ENCODE results near the gene EFNA5. TPM values are rescaled to one million over a fixed set of nuclear protein-coding genes. Genes with fewer than 3 reads are reported as not detected.

Gene EFNA5
- total and polyA plus RNA-seq, 7 donors, result 0.32 to 5.4 (median 2.1) TPM

- ATAC-seq, result no peak
- no peak for TF ChIP-seq CTCF (IDR thresholded peaks at IDR 0.05)
- H3K36me3 ChIP-seq (ENCODE audit: insufficient read depth in 1 of 2, low read depth in 1 of 2), result no peaks in the 10 kb centered on the region
- H3K27ac ChIP-seq, result no peak overlapping the region
- H3K4me3 ChIP-seq, result no peak overlapping the region
- no peak for DNase-seq
- intact Hi-C loops (cut with DNase I), result no loop called here
- H3K27me3 ChIP-seq (ENCODE audit: insufficient read depth in 3 of 3, low read length in 2 of 3), result no peaks in the 10 kb centered on the region
- H3K4me1 ChIP-seq, result peaks cover 12% of the 10 kb centered on the region
- WGBS, 3 donors, result 87 to 88% (median 88%) methylated on average over 2 of the region's 2 CpGs
- H3K9me3 ChIP-seq, result no peaks in the 10 kb centered on the region
Measured at GRCh38 chr5:107378218-107378899, 292.4 kb downstream of the EFNA5 start.

GRCh38 chr5:107377277-107377609, 293.5 kb downstream of the EFNA5 start:
- Histone ChIP-seq H3K9me3 (no peaks in the 10 kb centered on the region), H3K27ac (no peak overlapping the region), H3K27me3 (ENCODE audit: insufficient read depth in 3 of 3, low read length in 2 of 3) (no peaks in the 10 kb centered on the region), H3K36me3 (ENCODE audit: insufficient read depth in 1 of 2, low read depth in 1 of 2) (no peaks in the 10 kb centered on the region), H3K4me3 (no peak overlapping the region), H3K4me1 (peaks cover 12% of the 10 kb centered on the region)
- TF ChIP-seq CTCF (IDR thresholded peaks at IDR 0.05), result no peak
- no peak for DNase-seq
- ATAC-seq, result no peak
- 82 to 92% (median 84%) methylated on average over 5 of the region's 5 CpGs for WGBS, 3 donors
- intact Hi-C loops (cut with DNase I), result no loop called here

- H3K27me3 ChIP-seq (ENCODE audit: insufficient read depth in 3 of 3, low read length in 2 of 3), result no peaks in the 10 kb centered on the region
- DNase-seq, result no peak
- H3K9me3 ChIP-seq, result no peaks in the 10 kb centered on the region
- TF ChIP-seq CTCF (IDR thresholded peaks at IDR 0.05), result no peak
- intact Hi-C loops (cut with DNase I), result no loop called here
- no peak for ATAC-seq
- H3K27ac ChIP-seq, result no peak overlapping the region
- WGBS, 3 donors, result 89 to 94% (median 91%) methylated on average over 11 of the region's 11 CpGs
- H3K36me3 ChIP-seq (ENCODE audit: insufficient read depth in 1 of 2, low read depth in 1 of 2), result no peaks in the 10 kb centered on the region
- peaks cover 8% of the 10 kb centered on the region for H3K4me1 ChIP-seq
- no peak overlapping the region for H3K4me3 ChIP-seq
Measured at GRCh38 chr5:107376546-107377276, 294.0 kb downstream of the EFNA5 start.

GRCh38 chr5:107373549-107374263, 297.0 kb downstream of the EFNA5 start:
- 82 to 88% (median 84%) methylated on average over 9 of the region's 9 CpGs for WGBS, 3 donors

More at GRCh38 chr5:107373549-107374263, 297.0 kb downstream of the EFNA5 start:
- intact Hi-C loops (cut with DNase I), result no loop called here
- Histone ChIP-seq H3K4me1 (no peaks in the 10 kb centered on the region), H3K9me3 (no peaks in the 10 kb centered on the region), H3K36me3 (ENCODE audit: insufficient read depth in 1 of 2, low read depth in 1 of 2) (no peaks in the 10 kb centered on the region), H3K27me3 (ENCODE audit: insufficient read depth in 3 of 3, low read length in 2 of 3) (no peaks in the 10 kb centered on the region), H3K27ac (no peak overlapping the region), H3K4me3 (no peak overlapping the region)
- TF ChIP-seq CTCF (IDR thresholded peaks at IDR 0.05), result no peak
- DNase-seq (no peak), ATAC-seq (no peak)

Measured in psoas muscle (tissue), 8 donors.